NCI-H524 (cell line): ENCODE measurements around the gene POU2AF3.

Source experiments
- DNase-seq, 2 experiments: peaks; one replicate each; lab custom pipeline; 2025; lab: John Stamatoyannopoulos, UW

POU2AF3 gene

DNA sequence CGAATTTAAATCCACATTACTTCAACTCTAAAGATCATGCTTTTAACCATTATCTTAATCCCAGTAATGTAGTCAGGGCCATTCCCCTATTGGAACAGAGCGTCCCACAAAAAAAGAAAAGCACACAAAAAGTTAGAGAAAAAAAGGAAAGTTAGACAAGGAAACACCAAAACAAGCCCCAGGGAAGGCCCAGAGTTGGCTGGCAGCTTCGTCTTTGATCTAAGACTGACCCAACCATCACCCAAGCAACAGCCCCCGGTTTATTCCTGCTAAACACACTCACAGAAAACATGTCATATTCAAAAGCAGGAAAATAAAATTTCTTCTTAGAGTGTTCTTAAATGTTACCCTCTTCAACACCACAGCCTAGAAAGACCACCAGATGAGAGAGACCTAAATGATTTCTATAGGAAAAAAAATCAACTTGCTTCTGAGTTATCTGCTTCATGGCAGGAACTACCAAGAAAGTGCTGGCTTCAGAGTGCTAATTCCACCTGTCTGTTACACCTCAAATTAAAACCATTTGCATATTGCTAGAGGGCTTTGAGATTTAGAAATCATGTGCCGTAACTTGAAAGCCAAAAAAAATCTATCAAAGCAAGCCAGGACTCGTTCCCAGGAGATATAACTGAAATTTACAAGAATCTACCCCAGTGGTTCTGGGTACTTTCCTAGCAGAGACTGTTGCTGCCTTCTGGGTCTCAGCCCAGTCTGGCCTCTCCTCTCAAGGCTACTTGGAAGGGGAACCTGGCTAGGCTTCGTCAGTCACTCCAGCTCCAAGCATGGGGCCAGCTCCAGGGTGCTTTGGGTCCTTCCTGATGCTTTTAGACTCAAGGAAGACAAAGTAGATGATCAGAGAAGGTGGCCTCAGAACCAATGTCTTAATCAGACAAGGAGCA is 31.2 kb downstream of the POU2AF3 start:
- DNase-seq: no peak

DNA sequence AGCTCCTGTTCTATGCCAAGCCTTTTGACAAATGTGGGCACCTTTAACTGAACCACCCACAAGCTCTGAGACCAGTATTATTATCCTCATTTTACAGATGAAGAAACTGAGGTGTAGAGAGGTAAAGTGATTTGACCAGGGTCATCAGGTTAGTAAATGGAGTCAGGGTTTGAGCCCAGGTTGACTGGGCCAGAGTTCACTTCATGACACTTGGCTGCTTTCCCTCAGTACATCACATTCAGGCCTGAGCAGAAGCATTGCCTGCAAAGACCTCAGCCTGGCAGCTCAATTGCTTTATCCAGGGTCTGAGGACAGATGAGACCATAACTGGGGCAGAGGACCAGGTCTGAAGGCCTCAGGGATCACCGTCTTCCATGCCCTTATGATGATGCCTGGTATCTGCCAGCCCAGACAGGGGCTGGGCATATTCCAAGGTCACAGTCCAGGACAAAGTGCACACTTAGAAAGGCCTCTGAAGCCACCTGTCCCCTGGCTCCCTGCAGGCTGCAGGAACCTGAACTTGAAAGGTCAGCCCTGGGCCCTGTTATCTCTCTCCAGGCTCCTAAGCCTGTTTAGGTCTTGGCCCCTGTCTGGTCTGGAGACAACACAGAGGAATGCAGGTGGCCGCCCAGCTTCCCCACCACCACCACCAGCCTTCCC is 32.0 kb downstream of the POU2AF3 start:
- no peak for DNase-seq

DNA sequence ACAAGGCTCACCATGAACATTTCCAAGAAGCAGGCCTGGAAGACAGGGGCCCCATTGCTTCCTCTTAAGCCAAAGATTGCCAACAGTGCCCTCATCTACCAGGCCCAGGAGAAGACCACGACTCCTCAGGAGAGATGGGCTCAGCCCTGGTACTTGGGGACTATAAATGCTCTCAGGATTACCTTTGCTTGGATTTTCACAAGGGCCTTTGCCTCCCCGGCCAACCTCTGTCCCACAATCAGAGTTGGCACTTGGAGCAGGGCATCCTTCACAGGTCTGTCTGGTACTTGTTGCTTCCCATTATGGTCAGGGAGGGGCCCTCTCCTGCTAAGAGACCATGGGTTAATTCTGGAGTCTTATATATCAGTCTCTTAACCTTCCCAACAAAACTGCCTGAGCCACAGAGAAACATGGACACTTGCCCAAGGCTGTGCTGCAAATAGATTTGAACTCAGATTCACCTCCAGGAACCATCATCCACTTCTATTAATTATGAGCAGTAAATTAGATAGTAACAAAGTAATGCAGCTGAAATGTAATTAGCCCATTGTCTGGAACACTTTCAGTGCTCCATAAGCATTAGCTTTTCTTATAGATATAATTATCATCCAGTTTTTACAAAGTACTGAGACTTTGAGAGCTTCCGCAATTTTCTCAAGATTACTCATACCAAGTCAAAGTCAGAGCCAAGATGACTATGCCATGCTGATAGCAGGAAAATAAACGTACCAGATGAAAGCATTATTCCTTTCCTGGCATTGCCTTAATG is 33.5 kb downstream of the POU2AF3 start:
- no peak for DNase-seq

DNA sequence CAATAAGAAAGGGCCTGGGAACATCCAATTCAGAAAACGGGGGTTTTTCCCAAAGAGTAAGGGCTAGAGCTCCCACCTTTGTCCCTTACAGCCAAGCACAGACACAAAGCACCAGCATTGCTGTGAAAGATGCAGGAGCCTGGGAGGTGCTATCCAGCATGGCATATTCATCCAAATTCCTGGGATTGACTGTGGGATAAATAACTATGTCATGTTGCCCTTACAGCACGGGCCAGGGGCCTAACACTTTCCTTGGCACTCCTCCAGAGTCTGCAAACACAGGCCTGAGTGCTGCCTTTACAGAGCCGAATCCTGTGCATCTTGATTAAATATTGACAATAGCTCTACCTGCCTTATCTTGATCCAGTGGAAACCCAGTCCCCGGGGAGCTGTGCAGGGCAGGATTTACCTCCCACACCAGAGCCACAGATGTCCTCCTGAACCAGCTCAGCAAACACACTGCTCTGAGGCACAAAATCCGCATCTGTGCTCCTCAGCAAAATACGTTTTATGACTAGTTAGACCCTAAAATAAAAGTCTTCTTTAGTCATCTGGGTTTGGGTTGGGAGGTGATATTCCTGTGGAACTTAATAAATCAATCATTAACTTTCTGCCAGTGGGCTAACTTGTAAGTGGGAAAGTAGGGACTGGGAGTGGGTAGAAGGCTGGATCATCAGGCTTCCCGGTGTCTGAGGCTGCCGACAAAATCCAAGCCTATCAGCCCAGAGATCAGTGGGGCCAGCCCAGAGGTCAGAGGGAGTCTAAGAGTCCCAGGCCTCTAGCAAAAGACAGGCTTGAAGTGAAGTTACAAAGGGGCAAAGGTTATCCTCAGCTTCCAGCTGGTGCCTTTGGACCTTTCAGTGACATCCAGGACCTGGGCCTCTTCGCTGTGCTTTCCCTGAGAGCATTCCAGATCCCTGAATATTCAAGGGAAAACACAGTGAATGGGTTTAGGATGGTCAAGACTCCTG is 36.5 kb downstream of the POU2AF3 start:
- peak in 1 of 2 experiments; percentile 44 for DNase-seq

DNA sequence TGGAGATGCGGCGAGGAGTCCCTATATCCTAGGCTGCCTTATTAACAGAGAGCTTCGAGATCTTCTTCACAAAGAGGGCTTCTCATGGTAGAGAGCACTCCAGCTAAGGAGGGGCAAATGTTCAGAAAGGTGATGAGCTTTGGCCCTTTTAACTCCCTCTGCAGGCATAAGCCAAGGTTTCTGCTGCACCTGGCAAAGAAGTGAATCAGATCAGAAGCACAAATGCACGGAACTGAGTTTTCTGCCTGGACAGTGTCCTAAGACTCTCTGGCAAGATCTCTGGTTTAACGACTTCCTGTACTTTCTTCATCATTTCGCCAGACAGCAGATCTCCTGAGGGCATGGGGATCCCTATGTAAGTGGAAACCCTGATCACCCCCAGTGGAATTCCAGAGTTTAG is 37.2 kb downstream of the POU2AF3 start:
- no peak for DNase-seq

DNA sequence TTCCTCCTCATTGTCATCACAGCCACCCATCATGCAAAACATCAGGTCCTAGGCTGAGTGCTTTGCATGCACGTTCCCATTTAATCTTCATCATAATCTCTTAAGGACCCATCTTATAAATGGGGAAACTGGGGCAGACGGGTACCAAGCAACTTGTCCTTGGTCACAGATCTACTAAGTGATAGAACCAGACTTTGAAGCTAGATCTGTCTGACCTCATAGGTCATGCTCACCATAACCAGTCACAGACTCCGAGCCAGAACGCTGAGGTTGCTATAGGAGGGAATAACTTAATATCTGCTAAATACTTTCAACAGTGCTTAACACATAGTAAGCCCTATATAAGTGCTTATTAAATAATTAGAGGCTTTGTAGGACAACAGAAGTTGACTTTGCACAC is 37.7 kb downstream of the POU2AF3 start:
- peak in 1 of 2 experiments; percentile 14 for DNase-seq

DNA sequence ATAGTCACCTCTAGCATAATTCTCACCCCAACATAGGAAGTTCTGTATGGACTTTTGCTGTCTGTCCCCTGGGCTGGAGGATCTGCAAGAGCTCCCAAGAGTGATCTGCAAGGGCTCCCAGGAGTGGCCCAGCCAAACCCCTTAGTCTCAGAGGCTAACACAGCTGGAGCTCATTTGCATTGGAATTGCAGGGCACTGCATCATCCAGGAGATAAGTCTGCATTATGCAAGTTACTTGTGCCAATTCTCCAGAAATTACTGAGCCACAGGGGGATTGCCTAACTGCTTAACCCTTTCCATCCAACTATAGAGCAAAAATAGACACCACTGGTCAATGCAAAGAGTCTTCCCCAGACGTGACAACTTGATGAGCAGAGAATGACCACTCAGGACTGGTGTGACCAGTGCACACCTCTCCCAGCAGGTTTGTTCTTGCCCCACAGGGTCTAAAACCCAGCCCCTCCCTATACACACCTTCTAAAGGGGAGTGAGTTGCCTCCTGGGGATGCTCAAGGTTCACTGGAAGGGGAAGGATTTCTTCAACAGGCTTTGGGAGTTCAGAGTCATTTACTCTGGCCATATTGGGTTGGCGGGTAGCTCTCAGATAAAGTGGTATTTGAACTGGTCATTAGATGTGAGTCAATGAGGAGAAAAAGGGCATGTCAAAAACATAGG is 38.4 kb downstream of the POU2AF3 start:
- no peak for DNase-seq

DNA sequence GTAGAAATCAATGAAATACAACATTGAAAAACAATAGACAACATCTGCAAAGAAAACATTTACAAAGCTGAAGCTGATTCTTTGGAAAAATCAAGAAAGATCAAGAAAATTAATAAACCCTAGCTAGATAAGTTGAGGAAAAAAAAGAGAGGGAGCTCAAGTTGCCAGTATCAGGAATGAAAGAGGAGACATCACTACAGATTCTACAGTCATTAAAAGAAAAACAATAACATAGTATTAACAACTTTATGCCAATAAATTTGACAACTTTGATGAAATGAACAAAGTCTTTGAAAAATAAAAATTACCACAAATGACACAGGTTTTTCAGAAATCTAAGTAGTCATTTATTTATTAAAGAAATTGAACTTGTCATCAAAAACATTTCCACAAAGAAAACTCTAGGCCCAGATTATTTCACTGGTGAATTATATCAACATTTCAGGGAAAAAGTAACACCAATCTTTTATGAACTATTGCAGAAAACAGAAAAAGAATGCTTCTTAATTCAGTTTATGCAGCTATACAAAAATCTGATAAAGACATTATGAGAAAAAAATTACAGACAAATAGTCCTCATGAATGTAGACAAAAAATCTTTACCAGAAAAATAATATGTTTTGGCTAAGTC is 41.5 kb downstream of the POU2AF3 start:
- no peak for DNase-seq

DNA sequence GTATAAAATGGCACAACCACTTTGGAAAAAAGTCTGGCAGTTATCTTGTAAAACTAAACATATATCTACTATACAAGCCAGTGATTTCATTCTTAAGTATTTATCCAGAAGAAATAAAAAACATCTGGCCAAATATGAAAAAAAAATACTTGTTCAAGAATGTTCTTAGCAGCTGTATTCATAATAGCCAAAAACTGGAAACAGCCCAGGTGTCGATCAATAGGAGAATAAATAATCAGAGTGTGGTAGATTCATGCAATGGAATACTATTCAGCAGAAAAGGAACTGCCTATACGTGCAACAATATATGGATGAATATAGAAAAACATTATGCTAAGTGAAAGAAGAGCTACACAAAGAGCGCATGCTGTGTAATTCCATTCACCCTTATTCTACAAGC is 44.0 kb downstream of the POU2AF3 start:
- no peak for DNase-seq

DNA sequence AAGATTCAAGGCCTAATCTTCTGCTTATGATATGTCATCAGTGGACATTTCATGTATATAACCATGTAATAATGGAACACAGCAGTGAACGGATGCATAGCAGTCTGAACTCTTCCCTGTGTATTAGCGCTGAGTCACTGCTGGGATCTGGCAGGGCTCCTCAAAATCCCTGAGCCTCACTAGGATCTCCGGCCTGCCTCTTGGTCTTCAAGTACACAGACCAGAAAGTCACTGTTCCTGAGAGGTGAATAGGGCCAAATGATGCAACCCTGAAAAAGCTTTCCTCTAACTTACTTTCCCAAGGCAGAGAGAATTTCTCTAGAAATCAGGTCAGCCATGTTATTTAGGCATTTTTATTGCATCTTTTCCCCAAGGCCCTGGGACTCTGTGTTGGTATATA is 45.7 kb downstream of the POU2AF3 start:
- no peak for DNase-seq

DNA sequence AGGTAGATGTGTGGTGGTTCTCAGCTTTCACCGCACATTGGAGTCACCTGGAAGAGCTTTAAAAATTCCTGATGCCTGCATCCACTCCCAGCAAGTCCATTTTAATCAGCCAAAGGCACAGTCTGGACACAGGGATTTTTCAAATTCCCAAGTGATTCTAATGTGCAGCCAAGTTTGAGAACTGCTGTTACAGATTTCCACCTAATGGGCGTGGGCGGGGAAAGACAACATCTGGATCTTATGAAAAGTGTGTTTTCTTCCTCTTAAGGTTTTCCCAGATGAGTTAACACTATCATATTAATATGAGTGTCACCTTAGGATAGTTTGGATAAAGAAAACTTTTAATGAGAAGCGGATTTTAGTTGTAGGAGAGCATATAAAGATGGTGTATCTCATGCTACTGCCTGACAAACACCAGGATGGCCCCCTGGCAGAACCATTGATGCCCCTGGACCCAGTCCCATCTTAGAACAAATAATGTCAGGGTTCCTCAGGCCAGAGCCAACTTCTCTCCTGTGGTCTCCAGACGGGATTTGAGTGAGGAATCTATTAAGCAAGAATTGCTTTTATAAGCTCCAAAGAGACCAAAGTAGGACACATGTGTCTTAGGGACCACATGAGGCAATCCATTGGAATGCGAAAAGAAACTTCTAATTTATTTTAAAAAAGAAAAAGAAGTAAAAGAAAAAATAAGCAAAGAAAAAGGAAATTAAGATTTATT is 48.8 kb downstream of the POU2AF3 start:
- DNase-seq: no peak

DNA sequence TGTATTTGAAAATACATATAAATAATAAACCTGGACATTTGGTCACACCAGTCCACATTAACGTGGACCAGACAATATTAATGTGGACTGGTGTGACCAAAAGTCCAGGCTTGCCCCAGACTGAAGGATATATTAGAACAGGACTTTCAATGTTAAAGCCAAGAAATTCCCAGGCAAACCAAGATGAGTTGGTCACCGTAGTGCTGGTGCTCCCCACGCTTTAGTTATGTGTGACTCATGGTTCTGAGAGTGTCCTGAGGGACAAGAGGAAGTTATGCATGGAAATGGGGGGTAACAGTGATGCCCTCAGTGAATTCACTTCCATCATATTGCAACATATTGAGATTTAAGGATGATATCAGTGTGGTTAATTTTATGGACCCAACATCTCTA is 49.4 kb downstream of the POU2AF3 start:
- DNase-seq: no peak

DNA sequence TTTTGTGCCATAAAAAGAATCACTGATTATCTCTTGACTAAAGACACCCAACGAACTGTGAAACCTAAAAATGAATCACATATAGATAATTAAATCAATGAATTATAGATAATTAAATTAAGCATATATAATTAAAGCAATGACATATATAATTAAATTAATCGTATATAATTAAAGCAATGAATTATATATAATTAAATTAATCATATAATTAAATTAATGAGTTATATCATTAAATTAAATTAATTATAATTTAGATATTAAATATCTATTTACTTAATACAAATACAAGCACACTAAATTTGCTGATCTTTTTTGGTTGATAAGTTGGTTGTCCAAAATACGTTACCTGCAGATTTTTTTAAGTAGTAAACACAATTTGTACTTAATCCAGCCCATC is 49.8 kb downstream of the POU2AF3 start:
- DNase-seq: no peak

DNA sequence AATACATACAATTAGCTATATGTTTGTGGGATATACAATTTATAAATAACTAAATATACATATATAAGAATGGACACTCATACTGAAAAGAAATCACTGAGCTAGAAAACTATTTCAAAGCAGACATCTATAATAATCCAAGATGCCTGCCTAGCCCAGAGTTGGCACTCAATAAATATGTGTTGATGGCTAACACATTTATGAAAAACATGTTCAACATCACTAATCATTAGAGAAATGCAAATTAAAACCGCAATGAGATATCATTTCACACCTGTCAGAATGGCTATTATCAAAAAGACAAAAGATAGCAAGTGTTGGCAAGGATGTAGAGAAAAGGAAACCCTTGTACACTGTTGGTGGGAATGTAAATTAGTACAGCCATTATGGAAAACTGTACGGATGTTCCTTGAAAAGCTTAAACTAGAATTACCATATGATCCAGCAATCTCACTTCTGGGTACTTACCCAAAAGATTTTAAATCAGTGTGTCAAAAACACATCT is 50.9 kb downstream of the POU2AF3 start:
- no peak for DNase-seq

DNA sequence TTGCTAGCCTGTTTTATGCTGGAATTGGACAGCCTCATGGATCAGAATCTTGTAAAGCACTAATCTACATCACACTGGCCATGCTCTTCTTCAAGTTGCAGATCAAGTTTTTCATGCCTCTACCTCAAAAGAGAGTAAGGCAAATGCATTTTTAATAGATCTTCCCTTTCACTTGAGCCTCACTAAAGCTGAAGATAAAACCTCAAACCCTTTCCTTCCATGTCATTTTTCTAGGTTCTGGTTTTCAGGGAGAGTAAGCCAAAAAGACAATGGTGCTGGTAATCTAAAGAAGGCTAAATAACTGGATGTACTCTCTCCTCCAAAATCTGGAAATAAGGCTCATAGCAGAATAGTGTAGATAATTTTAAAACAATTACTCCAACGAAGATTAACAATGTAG is 52.5 kb downstream of the POU2AF3 start:
- DNase-seq: no peak

DNA sequence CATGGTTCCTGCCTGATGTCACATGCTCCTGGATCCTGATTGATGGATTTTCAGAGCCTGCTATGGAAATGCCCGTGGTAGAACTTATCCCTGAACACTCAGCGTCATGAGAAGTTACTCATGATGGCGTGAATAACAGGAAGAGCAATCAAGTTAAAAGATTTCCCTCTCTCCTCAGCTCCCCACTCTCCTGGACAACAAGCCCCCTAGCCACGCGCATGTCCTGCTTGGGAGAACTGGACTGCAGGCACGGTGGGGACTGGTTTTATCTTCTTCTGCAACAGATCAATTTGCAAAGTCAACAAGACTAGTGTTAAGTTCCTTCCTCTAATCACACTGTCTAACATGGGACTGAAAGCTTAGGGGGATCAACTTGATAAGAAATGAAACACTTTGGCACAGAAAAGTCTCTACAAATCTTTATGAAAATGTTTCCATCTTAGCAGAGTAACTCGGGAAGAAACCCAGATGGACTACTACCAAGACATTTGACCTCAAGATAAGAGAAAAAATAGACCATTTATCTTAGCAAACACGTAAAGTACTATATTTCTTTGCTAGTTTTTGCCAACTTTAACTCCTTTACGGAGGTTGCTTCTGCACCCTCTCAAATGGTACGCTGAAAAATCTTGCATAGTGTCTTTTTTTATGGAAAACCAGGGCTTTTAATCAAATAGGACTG is 53.2 kb downstream of the POU2AF3 start:
- DNase-seq: no peak

DNA sequence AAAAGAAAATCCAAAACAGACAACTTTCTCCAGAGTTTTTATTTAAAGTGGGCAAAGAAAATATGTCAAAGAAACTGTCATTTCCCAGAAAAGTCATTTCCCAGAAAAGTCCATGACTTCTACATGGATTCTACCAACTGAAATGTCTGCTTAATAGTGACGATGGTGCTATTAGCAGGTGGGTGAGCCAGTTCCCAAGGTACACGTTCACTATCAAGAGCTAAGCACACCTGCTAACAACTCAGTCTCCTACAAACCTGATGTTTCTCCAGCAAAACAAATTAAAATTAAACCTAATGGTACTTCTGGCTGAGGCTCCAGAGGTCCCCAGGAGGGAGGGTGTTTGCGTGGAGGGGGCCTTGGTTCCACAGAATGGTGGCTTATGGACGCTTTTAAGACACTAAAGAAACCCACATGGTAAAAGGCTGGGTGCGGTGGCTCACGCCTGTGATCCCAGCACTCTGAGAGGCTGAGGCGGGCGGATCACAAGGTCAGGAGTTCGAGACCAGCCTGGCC is 53.9 kb downstream of the POU2AF3 start:
- DNase-seq: no peak

DNA sequence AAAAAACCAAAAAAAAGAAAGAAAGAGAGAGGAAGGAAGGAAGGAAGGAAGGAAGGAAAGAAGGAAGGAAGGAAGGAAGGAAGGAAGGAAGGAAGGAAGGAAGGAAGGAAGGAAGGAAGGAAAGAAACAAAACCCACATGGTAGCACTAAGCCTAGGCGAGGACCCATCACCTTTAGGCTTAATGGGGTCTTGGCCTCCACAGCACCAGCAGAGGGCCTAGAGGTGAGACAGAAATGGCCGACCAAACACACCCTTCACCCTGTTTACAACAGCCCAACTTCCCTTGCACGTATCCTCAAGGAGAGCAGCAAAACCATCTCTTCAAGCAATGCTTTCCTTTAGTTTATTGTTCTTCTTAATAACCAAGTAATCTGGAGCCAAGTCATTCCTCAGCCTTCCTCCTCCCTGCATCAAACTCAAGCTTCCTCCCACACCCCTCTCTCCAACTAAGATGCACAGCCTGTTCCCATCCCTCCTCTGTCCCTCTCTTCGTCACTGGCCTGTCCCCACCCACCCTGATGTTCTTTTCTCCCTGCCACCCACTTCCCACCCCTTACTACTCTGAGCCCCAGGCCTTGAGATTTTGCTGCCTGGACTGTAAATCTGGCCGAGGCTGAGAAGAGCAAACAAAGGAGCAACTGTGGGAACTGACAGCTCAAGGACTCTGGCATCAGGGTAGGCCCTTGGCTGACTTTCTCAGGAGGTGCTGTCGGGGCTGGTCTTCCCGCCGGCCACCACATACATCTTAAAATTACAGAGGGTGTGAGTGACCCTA is 54.8 kb downstream of the POU2AF3 start:
- no peak for DNase-seq
